ENCODE measurements around the gene RCC1. TPM values are rescaled to one million over a fixed set of nuclear protein-coding genes. Genes with fewer than 3 reads are reported as not detected.

The RCC1 gene, protein sequence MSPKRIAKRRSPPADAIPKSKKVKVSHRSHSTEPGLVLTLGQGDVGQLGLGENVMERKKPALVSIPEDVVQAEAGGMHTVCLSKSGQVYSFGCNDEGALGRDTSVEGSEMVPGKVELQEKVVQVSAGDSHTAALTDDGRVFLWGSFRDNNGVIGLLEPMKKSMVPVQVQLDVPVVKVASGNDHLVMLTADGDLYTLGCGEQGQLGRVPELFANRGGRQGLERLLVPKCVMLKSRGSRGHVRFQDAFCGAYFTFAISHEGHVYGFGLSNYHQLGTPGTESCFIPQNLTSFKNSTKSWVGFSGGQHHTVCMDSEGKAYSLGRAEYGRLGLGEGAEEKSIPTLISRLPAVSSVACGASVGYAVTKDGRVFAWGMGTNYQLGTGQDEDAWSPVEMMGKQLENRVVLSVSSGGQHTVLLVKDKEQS
- total RNA-seq = 30.9 and 50.3 TPM in 2 replicates

DNA sequence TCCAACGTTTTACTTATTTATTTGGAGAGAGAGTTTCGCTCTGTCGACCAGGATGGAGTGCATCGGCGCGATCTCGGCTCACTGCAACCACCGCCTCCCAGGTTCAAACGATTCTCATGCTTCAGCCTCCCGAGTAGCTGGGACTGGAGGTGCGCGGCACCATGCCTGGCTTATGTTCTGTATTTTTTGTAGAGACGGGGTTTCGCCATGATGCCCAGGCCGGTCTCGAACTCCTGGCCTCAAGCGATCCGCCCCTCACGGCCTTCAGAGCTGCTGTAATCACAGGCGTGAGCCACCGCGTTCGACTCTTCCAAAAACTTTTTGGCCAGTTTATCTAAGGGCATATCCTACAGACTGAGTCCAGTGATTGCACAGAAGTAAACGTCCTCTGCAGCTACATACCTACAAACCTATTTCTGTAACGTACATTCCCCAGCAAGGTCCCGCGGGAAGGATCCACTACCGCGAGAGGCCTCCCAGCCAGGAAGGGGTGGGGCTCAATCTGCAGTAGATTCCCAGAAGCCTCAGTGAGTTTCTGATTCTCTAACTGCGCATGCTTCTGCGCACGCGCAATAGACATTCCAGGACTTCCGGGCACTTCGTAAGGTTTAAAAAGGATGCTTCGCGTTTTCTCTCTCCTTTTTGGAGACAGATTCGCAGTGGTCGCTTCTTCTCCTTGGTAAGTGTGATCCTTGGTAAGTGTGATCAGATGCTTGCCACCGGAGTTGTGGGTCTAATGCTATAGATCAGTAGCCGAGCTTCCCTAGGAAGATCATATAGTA is at the start of gene RCC1:
RCC1 (plus strand) TSS at position 638 of the 782 bp plus-strand sequence. CDS start 23,824 bp downstream, outside the sequence.

DNA sequence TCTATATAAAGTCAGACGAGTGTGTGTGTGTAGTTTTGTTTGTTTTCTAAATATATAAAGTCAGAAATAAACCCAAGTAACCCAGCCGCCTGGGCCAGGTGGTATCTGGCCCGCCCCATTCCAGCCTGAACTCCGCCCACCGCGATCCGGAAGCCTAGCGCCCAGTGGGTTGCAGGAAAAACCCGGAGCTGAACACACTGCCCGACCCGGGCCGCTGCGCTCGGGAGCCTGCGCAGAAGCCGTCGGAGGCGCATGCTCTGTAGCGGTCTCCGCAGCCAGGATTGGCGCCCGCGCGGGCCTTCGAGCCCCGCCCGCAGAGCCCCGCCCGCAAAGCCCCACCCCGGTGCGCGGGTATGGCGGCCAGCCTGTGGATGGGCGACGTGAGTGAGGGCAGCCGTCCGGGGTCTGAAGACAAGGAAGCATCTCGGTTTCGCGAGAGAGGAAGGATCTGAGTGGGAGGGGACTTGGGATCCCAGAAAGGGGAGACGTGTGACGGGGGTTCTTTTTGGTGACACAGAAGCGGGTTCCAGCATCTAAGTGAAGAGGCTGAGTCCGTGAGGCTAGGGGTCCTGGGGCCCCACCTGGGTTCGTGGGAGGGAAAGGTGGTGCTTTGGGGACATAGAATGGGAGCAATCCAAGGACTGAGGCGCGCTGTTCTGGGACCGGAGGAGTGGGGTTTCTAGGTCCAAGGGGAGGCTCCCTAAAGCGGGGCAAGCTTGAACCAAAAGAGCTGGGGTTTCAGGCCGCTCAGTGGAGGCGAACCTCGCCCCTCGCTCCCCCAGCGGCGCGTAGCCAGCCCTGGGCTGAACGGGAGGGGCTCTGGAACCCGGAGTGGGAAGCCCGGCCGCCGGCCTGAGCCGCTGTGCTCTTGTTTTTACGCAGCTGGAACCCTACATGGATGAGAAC is 47.2 kb downstream of the RCC1 start, which contains the start of gene TRNAU1AP:
TRNAU1AP (plus strand) TSS at position 328 of the 906 bp plus-strand sequence; CDS start at position 354, 26 bp downstream.

Other genes starting within 250 kb of the RCC1 start
- gene SESN2, start 246.5 kb upstream of the RCC1 start, total RNA-seq = 4.2 and 7.3 TPM in 2 replicates
- 21.9 and 24.2 TPM in 2 replicates for gene MED18, start 177.0 kb upstream of the RCC1 start, total RNA-seq
- 12.4 and 26.8 TPM in 2 replicates for gene PHACTR4, start 136.3 kb upstream of the RCC1 start, total RNA-seq
- gene TRNAU1AP, start 47.0 kb downstream of the RCC1 start, total RNA-seq = 20.6 and 25.8 TPM in 2 replicates
- 5.8 and 8.0 TPM in 2 replicates for gene RAB42, start 86.2 kb downstream of the RCC1 start, total RNA-seq
- gene TAF12, start 137.0 kb downstream of the RCC1 start, total RNA-seq = 25.0 and 29.7 TPM in 2 replicates
- under 0.01 TPM in 1 of 2 replicates, not detected in the other for gene RNU11, start 142.6 kb downstream of the RCC1 start, total RNA-seq
- gene GMEB1, start 162.7 kb downstream of the RCC1 start, total RNA-seq = 6.5 and 8.0 TPM in 2 replicates
- 71.0 and 80.8 TPM in 2 replicates for gene YTHDF2, start 230.9 kb downstream of the RCC1 start, total RNA-seq